Esophagus squamous epithelium (tissue), 4 donors: Measurements from ENCODE around the gene RUFY1.

Experiments
- CTCF ChIP-seq, 6 experiments: fragments of 450-650 bp in 4 of 6; fragments of 200-600 bp in 2 of 6; sonication (generic) in 2 of 6; IDR thresholded peaks; one replicate each; pipeline ENCODE4 v1.5.1; 2016 to 2019; ENCODE audit warnings: antibody characterized with exemption in 6 of 6, mild to moderate bottlenecking in 4 of 6, moderate library complexity in 4 of 6
- POLR2A ChIP-seq, 4 donors: fragments of 450-650 bp; IDR thresholded peaks; one replicate each; pipeline ENCODE4 v1.6.1; 2017; ENCODE audit warnings: antibody characterized with exemption in 4 of 4, mild to moderate bottlenecking in 4 of 4, moderate library complexity in 3 of 4

GRCh38 chr5:179533907-179534306 is 16.4 kb upstream of the RUFY1 start:
- TF ChIP-seq CTCF (IDR thresholded peaks at IDR 0.05) (no peak), POLR2A (IDR thresholded peaks at IDR 0.05) (no peak)
